Hepatocyte (in vitro differentiated cells): ENCODE data around the gene CEP192.

Source experiments
- EZH2 ChIP-seq: fragments of 200-600 bp; sonication (generic); IDR thresholded peaks from 2 replicates; pipeline ENCODE4 v1.6.1; 2016; ENCODE audit warnings: antibody characterized with exemption, mild to moderate bottlenecking, borderline replicate concordance
- EZH2phosphoT487 ChIP-seq: fragments of 200-600 bp; sonication (generic); IDR thresholded peaks from one replicate; pipeline ENCODE4 v1.6.1; 2018; ENCODE audit warnings: antibody characterized with exemption, mild to moderate bottlenecking, low read depth, moderate library complexity; ENCODE audit not compliant: unreplicated experiment, severe bottlenecking
- TF ChIP-seq, protein P1 (sequence below): fragments of 200-600 bp; sonication (generic); IDR thresholded peaks from 2 replicates; pipeline ENCODE4 v1.5.1; 2016; ENCODE audit warnings: antibody characterized with exemption, mild to moderate bottlenecking; ENCODE audit not compliant: poor library complexity

GRCh38 chr18:13003466-13003896 is 12.3 kb downstream of the CEP192 start:
- TF ChIP-seq, protein P1, sequence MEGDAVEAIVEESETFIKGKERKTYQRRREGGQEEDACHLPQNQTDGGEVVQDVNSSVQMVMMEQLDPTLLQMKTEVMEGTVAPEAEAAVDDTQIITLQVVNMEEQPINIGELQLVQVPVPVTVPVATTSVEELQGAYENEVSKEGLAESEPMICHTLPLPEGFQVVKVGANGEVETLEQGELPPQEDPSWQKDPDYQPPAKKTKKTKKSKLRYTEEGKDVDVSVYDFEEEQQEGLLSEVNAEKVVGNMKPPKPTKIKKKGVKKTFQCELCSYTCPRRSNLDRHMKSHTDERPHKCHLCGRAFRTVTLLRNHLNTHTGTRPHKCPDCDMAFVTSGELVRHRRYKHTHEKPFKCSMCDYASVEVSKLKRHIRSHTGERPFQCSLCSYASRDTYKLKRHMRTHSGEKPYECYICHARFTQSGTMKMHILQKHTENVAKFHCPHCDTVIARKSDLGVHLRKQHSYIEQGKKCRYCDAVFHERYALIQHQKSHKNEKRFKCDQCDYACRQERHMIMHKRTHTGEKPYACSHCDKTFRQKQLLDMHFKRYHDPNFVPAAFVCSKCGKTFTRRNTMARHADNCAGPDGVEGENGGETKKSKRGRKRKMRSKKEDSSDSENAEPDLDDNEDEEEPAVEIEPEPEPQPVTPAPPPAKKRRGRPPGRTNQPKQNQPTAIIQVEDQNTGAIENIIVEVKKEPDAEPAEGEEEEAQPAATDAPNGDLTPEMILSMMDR, result peak; percentile 50
- TF ChIP-seq EZH2phosphoT487, result no peak
- TF ChIP-seq EZH2, result no peak
